HEK293 (cell line): Measurements from ENCODE around the gene EBF3.

ENCODE experiments used
- CTCF ChIA-PET: fragments of 350-600 bp; formaldehyde crosslinking; extraction: SDS; loops from one replicate; lab custom pipeline; 2021; ENCODE audit warnings: antibody characterized with exemption; lab: Yijun Ruan, JAX
- POLR2A ChIA-PET: fragments of 300-600 bp; formaldehyde crosslinking; extraction: SDS; loops from one replicate; lab custom pipeline; 2020; ENCODE audit warnings: antibody characterized with exemption, inconsistent platforms; lab: Yijun Ruan, JAX
- H3K27ac ChIP-seq: fragments of 200-500 bp; sonication (Bioruptor generic); 2 replicates; pipeline ENCODE4 v1.5.1; 2014; ENCODE audit warnings: low read depth, low read length, control low read depth, inconsistent platforms; ENCODE audit errors: extremely low read depth
- H3K36me3 ChIP-seq, 2 experiments: fragments of 200-500 bp in 1 of 2; sonication (Bioruptor generic) in 1 of 2; 1 replicate in 1 of 2; 2 replicates in 1 of 2; pipeline ENCODE4 v1.5.1; 2014 to 2017; ENCODE audit warnings: inconsistent platforms in 2 of 2, low read length in 2 of 2; ENCODE audit not compliant: control insufficient read depth in 2 of 2, insufficient read depth in 1 of 2
- H3K4me1 ChIP-seq: fragments of 200-500 bp; sonication (Bioruptor generic); 2 replicates; pipeline ENCODE4 v1.5.1; 2014; ENCODE audit warnings: mild to moderate bottlenecking, low read length, inconsistent platforms; ENCODE audit not compliant: control insufficient read depth, insufficient read depth
- H3K4me3 ChIP-seq: 2 replicates; pipeline ENCODE4 v1.5.1; 2011; ENCODE audit warnings: low read depth, mild to moderate bottlenecking, control low read depth, low read length, moderate library complexity
- H3K9me3 ChIP-seq: fragments of 200-500 bp; sonication (Bioruptor generic); 2 replicates; pipeline ENCODE4 v1.5.1; 2014; ENCODE audit warnings: low read depth, low read length, inconsistent platforms; ENCODE audit not compliant: control insufficient read depth, insufficient read depth
- PRDM6 ChIP-seq: fragments of 450-650 bp; formaldehyde crosslinking; IDR thresholded peaks from 2 replicates; pipeline ENCODE4 v1.5.1; 2017; ENCODE audit warnings: missing biosample characterization, missing genetic modification characterization
- REST ChIP-seq: fragments of 450-650 bp; formaldehyde crosslinking; IDR thresholded peaks from 2 replicates; pipeline ENCODE4 v1.5.1; 2016; ENCODE audit warnings: missing biosample characterization, missing genetic modification characterization
- WT1 ChIP-seq: fragments of 450-650 bp; formaldehyde crosslinking; IDR thresholded peaks from 2 replicates; pipeline ENCODE4 v1.5.1; 2016; ENCODE audit warnings: missing biosample characterization, missing genetic modification characterization
- ZFHX2 ChIP-seq: fragments of 450-650 bp; formaldehyde crosslinking; conservative IDR thresholded peaks from 2 replicates; pipeline ENCODE4 v1.5.1; 2016; ENCODE audit warnings: missing biosample characterization, missing genetic modification characterization
- ZFP69B ChIP-seq: fragments of 450-650 bp; formaldehyde crosslinking; IDR thresholded peaks from 2 replicates; pipeline ENCODE4 v1.5.1; 2016; ENCODE audit warnings: missing biosample characterization, missing genetic modification characterization
- ZNF10 ChIP-seq: fragments of 450-650 bp; formaldehyde crosslinking; IDR thresholded peaks from 2 replicates; pipeline ENCODE4 v1.5.1; 2017; ENCODE audit warnings: missing biosample characterization, missing genetic modification characterization
- ZNF157 ChIP-seq: fragments of 450-650 bp; formaldehyde crosslinking; IDR thresholded peaks from 2 replicates; pipeline ENCODE4 v1.5.1; 2016; ENCODE audit warnings: missing biosample characterization, missing genetic modification characterization
- ZNF184 ChIP-seq: fragments of 450-650 bp; IDR thresholded peaks from 2 replicates; pipeline ENCODE4 v1.5.1; 2018; ENCODE audit warnings: missing biosample characterization, mild to moderate bottlenecking, missing genetic modification characterization
- ZNF214 ChIP-seq: fragments of 450-650 bp; formaldehyde crosslinking; IDR thresholded peaks from 2 replicates; pipeline ENCODE4 v1.5.1; 2017; ENCODE audit warnings: missing biosample characterization, mild to moderate bottlenecking, missing genetic modification characterization, borderline replicate concordance
- ZNF292 ChIP-seq: fragments of 450-650 bp; formaldehyde crosslinking; IDR thresholded peaks from 2 replicates; pipeline ENCODE4 v1.5.1; 2016; ENCODE audit warnings: low read depth, missing biosample characterization, missing genetic modification characterization, borderline replicate concordance
- ZNF449 ChIP-seq: fragments of 450-650 bp; formaldehyde crosslinking; IDR thresholded peaks from 2 replicates; pipeline ENCODE4 v1.5.1; 2017; ENCODE audit warnings: missing biosample characterization, mild to moderate bottlenecking, missing genetic modification characterization, moderate library complexity
- ZNF544 ChIP-seq: fragments of 450-650 bp; formaldehyde crosslinking; IDR thresholded peaks from 2 replicates; pipeline ENCODE4 v1.5.0; 2017; ENCODE audit warnings: missing biosample characterization, missing genetic modification characterization
- ZNF585B ChIP-seq: fragments of 450-650 bp; formaldehyde crosslinking; IDR thresholded peaks from 2 replicates; pipeline ENCODE4 v1.5.1; 2016; ENCODE audit warnings: missing biosample characterization, missing genetic modification characterization
- ZNF600 ChIP-seq: fragments of 450-650 bp; formaldehyde crosslinking; IDR thresholded peaks from 2 replicates; pipeline ENCODE4 v1.5.1; 2016; ENCODE audit warnings: missing biosample characterization, missing genetic modification characterization
- ZNF629 ChIP-seq: fragments of 450-650 bp; formaldehyde crosslinking; IDR thresholded peaks from 2 replicates; pipeline ENCODE4 v1.5.1; 2017; ENCODE audit warnings: missing biosample characterization, missing genetic modification characterization
- ZNF654 ChIP-seq: fragments of 450-650 bp; formaldehyde crosslinking; IDR thresholded peaks from 2 replicates; pipeline ENCODE4 v1.5.1; 2016; ENCODE audit warnings: low read depth, missing biosample characterization, missing genetic modification characterization
- ZNF660 ChIP-seq: fragments of 450-650 bp; IDR thresholded peaks from 2 replicates; pipeline ENCODE4 v1.5.1; 2018; ENCODE audit warnings: missing biosample characterization, mild to moderate bottlenecking, missing genetic modification characterization
- ZXDB ChIP-seq: fragments of 450-650 bp; formaldehyde crosslinking; IDR thresholded peaks from 2 replicates; pipeline ENCODE4 v1.5.1; 2016; ENCODE audit warnings: missing biosample characterization, missing genetic modification characterization
- TF ChIP-seq, protein P1 (sequence below): fragments of 450-650 bp; IDR thresholded peaks from 2 replicates; pipeline ENCODE4 v1.5.1; 2018; ENCODE audit warnings: missing biosample characterization, mild to moderate bottlenecking, missing genetic modification characterization
- TF ChIP-seq, protein P2 (sequence below): fragments of 450-650 bp; formaldehyde crosslinking; IDR thresholded peaks from 2 replicates; pipeline ENCODE4; 2016; ENCODE audit warnings: missing biosample characterization, missing genetic modification characterization

The EBF3 gene

DNA sequence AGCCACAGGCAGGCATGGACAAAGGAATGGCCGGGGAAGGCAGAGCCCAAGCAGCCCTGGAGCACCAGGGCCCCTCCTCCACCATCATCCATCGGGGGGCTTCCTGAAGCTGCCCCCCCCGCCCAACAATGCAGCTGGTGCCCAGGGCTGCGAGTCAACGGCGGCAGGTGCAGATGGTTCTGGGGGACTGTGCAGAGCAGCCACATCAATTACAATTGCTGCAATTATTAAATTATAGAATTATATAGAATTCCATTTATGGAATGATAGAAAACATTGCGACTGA lies 28.3 kb downstream of the EBF3 start (continued):
- TF ChIP-seq ZNF449 (no peak), ZFP69B (tag by site-specific recombination) (no peak), REST (tag by site-specific recombination) (no peak), ZNF660 (no peak)

- TF ChIP-seq ZNF600 (tag by site-specific recombination), result no peak
- no peak for TF ChIP-seq ZNF544 (tag by site-specific recombination)
- no peak for TF ChIP-seq ZNF629 (tag by site-specific recombination)
- TF ChIP-seq, protein P1, sequence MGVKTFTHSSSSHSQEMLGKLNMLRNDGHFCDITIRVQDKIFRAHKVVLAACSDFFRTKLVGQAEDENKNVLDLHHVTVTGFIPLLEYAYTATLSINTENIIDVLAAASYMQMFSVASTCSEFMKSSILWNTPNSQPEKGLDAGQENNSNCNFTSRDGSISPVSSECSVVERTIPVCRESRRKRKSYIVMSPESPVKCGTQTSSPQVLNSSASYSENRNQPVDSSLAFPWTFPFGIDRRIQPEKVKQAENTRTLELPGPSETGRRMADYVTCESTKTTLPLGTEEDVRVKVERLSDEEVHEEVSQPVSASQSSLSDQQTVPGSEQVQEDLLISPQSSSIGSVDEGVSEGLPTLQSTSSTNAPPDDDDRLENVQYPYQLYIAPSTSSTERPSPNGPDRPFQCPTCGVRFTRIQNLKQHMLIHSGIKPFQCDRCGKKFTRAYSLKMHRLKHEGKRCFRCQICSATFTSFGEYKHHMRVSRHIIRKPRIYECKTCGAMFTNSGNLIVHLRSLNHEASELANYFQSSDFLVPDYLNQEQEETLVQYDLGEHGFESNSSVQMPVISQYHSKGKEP (tag by site-specific recombination), result no peak
- TF ChIP-seq ZNF10 (tag by site-specific recombination), result no peak
- TF ChIP-seq ZNF157, result no peak
- TF ChIP-seq ZNF184 (tag by site-specific recombination), result no peak
- no peak for TF ChIP-seq ZNF292
- TF ChIP-seq ZNF654 (tag by site-specific recombination), result no peak
- TF ChIP-seq WT1 (tag by site-specific recombination), result no peak
- TF ChIP-seq ZFP69B (tag by site-specific recombination), result no peak
- TF ChIP-seq, protein P2, sequence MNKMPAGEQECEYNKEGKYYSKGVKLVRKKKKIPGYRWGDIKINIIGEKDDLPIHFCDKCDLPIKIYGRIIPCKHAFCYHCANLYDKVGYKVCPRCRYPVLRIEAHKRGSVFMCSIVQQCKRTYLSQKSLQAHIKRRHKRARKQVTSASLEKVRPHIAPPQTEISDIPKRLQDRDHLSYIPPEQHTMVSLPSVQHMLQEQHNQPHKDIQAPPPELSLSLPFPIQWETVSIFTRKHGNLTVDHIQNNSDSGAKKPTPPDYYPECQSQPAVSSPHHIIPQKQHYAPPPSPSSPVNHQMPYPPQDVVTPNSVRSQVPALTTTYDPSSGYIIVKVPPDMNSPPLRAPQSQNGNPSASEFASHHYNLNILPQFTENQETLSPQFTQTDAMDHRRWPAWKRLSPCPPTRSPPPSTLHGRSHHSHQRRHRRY, result no peak
- no peak for TF ChIP-seq ZNF214 (tag by site-specific recombination)
- no peak for TF ChIP-seq PRDM6
- TF ChIP-seq ZFHX2 (tag by site-specific recombination), result no peak
- no peak for TF ChIP-seq ZNF585B (tag by site-specific recombination)
- no peak for TF ChIP-seq ZXDB
- POLR2A ChIA-PET, result no interaction called here
- Histone ChIP-seq H3K27ac (no peak overlapping the region), H3K9me3 (no peaks in the 10 kb centered on the region), H3K4me1 (no peaks in the 10 kb centered on the region), H3K36me3 (no peaks in the 10 kb centered on the region; a peak in 1 of 3 replicates), H3K4me3 (no peak overlapping the region)
- CTCF ChIA-PET, result no interaction called here
Observed at GRCh38 chr10:129935102-129935866, 28.8 kb downstream of the EBF3 start.
